ENCODE measurements around the gene PDSS2. TPM values are rescaled to one million over a fixed set of nuclear protein-coding genes. Genes with fewer than 3 reads are reported as not detected.

The PDSS2 gene
- total RNA-seq, 2 donors from 2014 or later: 8.2 to 13.7 TPM

- Mint-ChIP-seq H3K27ac (no peak overlapping the region), H3K36me3 (ENCODE audit: low read depth) (no peaks in the 10 kb centered on the region), H3K4me1 (no peaks in the 10 kb centered on the region), H3K4me3 (no peak overlapping the region), H3K9me3 (no peaks in the 10 kb centered on the region), H3K27me3 (ENCODE audit: insufficient read depth) (no peaks in the 10 kb centered on the region)
- WGBS, 2 experiments (ENCODE audit: insufficient coverage in 1 of 2, insufficient read length in 1 of 2): 97 to 100% methylated on average over 2 of the region's 2 CpGs
- DNase-seq: no peak
- Histone ChIP-seq H3K9me3 (ENCODE audit: control insufficient read depth, low read length) (no peaks in the 10 kb centered on the region), H3K36me3 (ENCODE audit: control insufficient read depth, insufficient read depth, low read length) (no peaks in the 10 kb centered on the region), H3K4me3 (ENCODE audit: low read length) (no peak overlapping the region), H3K4me1 (ENCODE audit: control insufficient read depth, insufficient read depth, low read length) (no peaks in the 10 kb centered on the region), H3K27ac (ENCODE audit: low read depth, low read length) (no peak overlapping the region), H3K9ac (ENCODE audit: extremely low read depth, low read length, poor library complexity, severe bottlenecking) (no peak overlapping the region), H3K27me3 (ENCODE audit: control insufficient read depth, insufficient read depth, low read length, poor library complexity, severe bottlenecking) (no peaks in the 10 kb centered on the region)
- no peak for TF ChIP-seq CTCF (conservative IDR thresholded peaks at IDR 0.05)
These were observed 114.4 kb downstream of the PDSS2 start for GRCh38 chr6:107344981-107345380.

GRCh38 chr6:107344383-107344782 is 115.0 kb downstream of the PDSS2 start:
- no peaks in the 10 kb centered on the region for H3K4me1 ChIP-seq (ENCODE audit: control insufficient read depth, insufficient read depth, low read length)
- H3K4me3 ChIP-seq (ENCODE audit: low read length): no peak overlapping the region
- Mint-ChIP-seq H3K9me3 (no peaks in the 10 kb centered on the region), H3K27ac (no peak overlapping the region), H3K4me3 (no peak overlapping the region), H3K4me1 (no peaks in the 10 kb centered on the region), H3K36me3 (ENCODE audit: low read depth) (no peaks in the 10 kb centered on the region), H3K27me3 (ENCODE audit: insufficient read depth) (no peaks in the 10 kb centered on the region)
- H3K27me3 ChIP-seq (ENCODE audit: control insufficient read depth, insufficient read depth, low read length, poor library complexity, severe bottlenecking): no peaks in the 10 kb centered on the region
- no peaks in the 10 kb centered on the region for H3K36me3 ChIP-seq (ENCODE audit: control insufficient read depth, insufficient read depth, low read length)
- no peaks in the 10 kb centered on the region for H3K9me3 ChIP-seq (ENCODE audit: control insufficient read depth, low read length)
- WGBS, 2 experiments (ENCODE audit: insufficient coverage in 1 of 2, insufficient read length in 1 of 2): 93 to 100% methylated on average over 1 to 2 of the region's 2 CpGs
- no peak for TF ChIP-seq CTCF (conservative IDR thresholded peaks at IDR 0.05)
- H3K9ac ChIP-seq (ENCODE audit: extremely low read depth, low read length, poor library complexity, severe bottlenecking): no peak overlapping the region
- no peak overlapping the region for H3K27ac ChIP-seq (ENCODE audit: low read depth, low read length)
- no peak for DNase-seq

- no peak for TF ChIP-seq CTCF (conservative IDR thresholded peaks at IDR 0.05)
- Histone ChIP-seq H3K4me1 (ENCODE audit: control insufficient read depth, insufficient read depth, low read length) (peaks cover 2% of the 10 kb centered on the region), H3K9ac (ENCODE audit: extremely low read depth, low read length, poor library complexity, severe bottlenecking) (no peak overlapping the region), H3K36me3 (ENCODE audit: control insufficient read depth, insufficient read depth, low read length) (no peaks in the 10 kb centered on the region), H3K27me3 (ENCODE audit: control insufficient read depth, insufficient read depth, low read length, poor library complexity, severe bottlenecking) (no peaks in the 10 kb centered on the region), H3K27ac (ENCODE audit: low read depth, low read length) (no peak overlapping the region), H3K9me3 (ENCODE audit: control insufficient read depth, low read length) (no peaks in the 10 kb centered on the region), H3K4me3 (ENCODE audit: low read length) (no peak overlapping the region)
- no CpG with 5 or more reads among the region's 2 CpGs for WGBS, 2 experiments (ENCODE audit: insufficient coverage in 1 of 2, insufficient read length in 1 of 2)
- Mint-ChIP-seq H3K4me3 (no peak overlapping the region), H3K36me3 (ENCODE audit: low read depth) (no peaks in the 10 kb centered on the region), H3K9me3 (no peaks in the 10 kb centered on the region), H3K27ac (no peak overlapping the region), H3K27me3 (ENCODE audit: insufficient read depth) (no peaks in the 10 kb centered on the region), H3K4me1 (peaks cover 6% of the 10 kb centered on the region)
- no peak for DNase-seq
These were observed 117.2 kb downstream of the PDSS2 start for GRCh38 chr6:107342144-107342543.
